Suppressor macrophage (primary cell): Measurements from ENCODE around the gene SETBP1.
A peak's percentile ranks its signal among the peaks of the same experiment; 100 is the strongest.

Experiments
- DNase-seq, 4 experiments: peaks; one replicate each; pipeline ENCODE4 v3.0.0-alpha.2; 2020 to 2022

Gene SETBP1

GRCh38 chr18:44942073-44942472 lies 261.4 kb downstream of the SETBP1 start:
- no peak for DNase-seq

GRCh38 chr18:44943311-44943881 lies 262.7 kb downstream of the SETBP1 start:
- DNase-seq = no peak

GRCh38 chr18:44944461-44944860 lies 263.8 kb downstream of the SETBP1 start:
- DNase-seq = no peak

- DNase-seq = no peak
Measured at GRCh38 chr18:44945888-44946401, 265.3 kb downstream of the SETBP1 start.

- DNase-seq = no peak
Measured at GRCh38 chr18:44946529-44947113, 265.9 kb downstream of the SETBP1 start.

- DNase-seq = no peak
Measured at GRCh38 chr18:44949967-44950366, 269.3 kb downstream of the SETBP1 start.

GRCh38 chr18:44950685-44951195 lies 270.1 kb downstream of the SETBP1 start:
- no peak for DNase-seq

GRCh38 chr18:44951748-44952147 lies 271.1 kb downstream of the SETBP1 start:
- DNase-seq = no peak

GRCh38 chr18:44954257-44954656 lies 273.6 kb downstream of the SETBP1 start:
- DNase-seq = no peak

- DNase-seq = no peak
Measured at GRCh38 chr18:44955825-44956224, 275.1 kb downstream of the SETBP1 start.

GRCh38 chr18:44957025-44957424 lies 276.3 kb downstream of the SETBP1 start:
- DNase-seq = no peak

GRCh38 chr18:44957461-44957860 lies 276.8 kb downstream of the SETBP1 start:
- no peak for DNase-seq

GRCh38 chr18:44958040-44958439 lies 277.4 kb downstream of the SETBP1 start:
- no peak for DNase-seq

GRCh38 chr18:44958455-44958854 lies 277.8 kb downstream of the SETBP1 start:
- no peak for DNase-seq

- DNase-seq = no peak
Measured at GRCh38 chr18:44959013-44959412, 278.3 kb downstream of the SETBP1 start.

- no peak for DNase-seq
Measured at GRCh38 chr18:44960580-44960979, 279.9 kb downstream of the SETBP1 start.

GRCh38 chr18:44961288-44961995 lies 280.8 kb downstream of the SETBP1 start:
- no peak for DNase-seq

- DNase-seq = no peak
Measured at GRCh38 chr18:44967599-44967998, 286.9 kb downstream of the SETBP1 start.

GRCh38 chr18:44968336-44968735 lies 287.6 kb downstream of the SETBP1 start:
- DNase-seq = no peak

- peak in 2 of 4 experiments; percentile 11 to 14 for DNase-seq
Measured at GRCh38 chr18:44969214-44969795, 288.6 kb downstream of the SETBP1 start.

- DNase-seq = no peak
Measured at GRCh38 chr18:44973282-44973681, 292.6 kb downstream of the SETBP1 start.

GRCh38 chr18:44974174-44974573 lies 293.5 kb downstream of the SETBP1 start:
- no peak for DNase-seq

- DNase-seq = no peak
Measured at GRCh38 chr18:44977856-44978255, 297.2 kb downstream of the SETBP1 start.
